NCI-H226 (cell line): Measurements from ENCODE around the gene ANKFY1.
"Not testable (repeated sequence)": the region's sequence is repeated elsewhere in the genome, so short reads cannot be mapped to it uniquely, and the experiment has no call there.

Source experiments
- DNase-seq: peaks from one replicate; pipeline ENCODE4 v3.0.0-alpha.2; 2015

Gene ANKFY1

GRCh38 chr17:4255271-4255670 is 8.5 kb downstream of the ANKFY1 start:
- not testable (repeated sequence) for DNase-seq

- no peak for DNase-seq
Observed at GRCh38 chr17:4250887-4251286, 12.9 kb downstream of the ANKFY1 start.

GRCh38 chr17:4249452-4250029 is 14.2 kb downstream of the ANKFY1 start:
- DNase-seq: no peak

GRCh38 chr17:4248504-4249277 is 15.1 kb downstream of the ANKFY1 start:
- no peak for DNase-seq

- DNase-seq: peak; percentile 22
Observed at GRCh38 chr17:4247971-4248388, 15.8 kb downstream of the ANKFY1 start.

- no peak for DNase-seq
Observed at GRCh38 chr17:4247361-4247970, 16.3 kb downstream of the ANKFY1 start.

- DNase-seq: no peak
Observed at GRCh38 chr17:4246674-4247073, 17.1 kb downstream of the ANKFY1 start.

GRCh38 chr17:4241535-4241934 is 22.2 kb downstream of the ANKFY1 start:
- DNase-seq: no peak

GRCh38 chr17:4236456-4236855 is 27.3 kb downstream of the ANKFY1 start:
- DNase-seq: no peak

- DNase-seq: no peak
Observed at GRCh38 chr17:4235372-4236279, 28.2 kb downstream of the ANKFY1 start.

- DNase-seq: no peak
Observed at GRCh38 chr17:4234401-4234800, 29.4 kb downstream of the ANKFY1 start.

- no peak for DNase-seq
Observed at GRCh38 chr17:4233668-4234258, 30.0 kb downstream of the ANKFY1 start.

- DNase-seq: no peak
Observed at GRCh38 chr17:4232168-4232813, 31.5 kb downstream of the ANKFY1 start.

- DNase-seq: peak; percentile 83
Observed at GRCh38 chr17:4229627-4230541, 33.9 kb downstream of the ANKFY1 start.

- DNase-seq: no peak
Observed at GRCh38 chr17:4221899-4222659, 41.7 kb downstream of the ANKFY1 start.

- no peak for DNase-seq
Observed at GRCh38 chr17:4221163-4221562, 42.6 kb downstream of the ANKFY1 start.

GRCh38 chr17:4220655-4221054 is 43.1 kb downstream of the ANKFY1 start:
- DNase-seq: no peak

GRCh38 chr17:4219241-4219640 is 44.5 kb downstream of the ANKFY1 start:
- no peak for DNase-seq

GRCh38 chr17:4215882-4216570 is 47.8 kb downstream of the ANKFY1 start:
- DNase-seq: no peak

- DNase-seq: no peak
Observed at GRCh38 chr17:4214157-4214556, 49.6 kb downstream of the ANKFY1 start.
